Stimulated activated effector memory CD8-positive, alpha-beta T cell treated with anti-CD3 and anti-CD28 coated beads, Interleukin-12 subunit alpha, Interleukin-12 subunit beta, amount 100 ng/mL, for 72 hours (primary cell): Measurements from ENCODE around the gene PSAT1.

Experiments
- ATAC-seq: fragments of 150-1000 bp; cut with Tn5 transposase; 2 replicates; pipeline ENCODE4 v1.10.0; 2021
- DNase-seq, 2 donors: peaks; one replicate each; pipeline ENCODE4 v3.0.0; 2021 to 2022; ENCODE audit warnings: low spot score in 2 of 2
- H3K27ac Mint-ChIP-seq: one replicate; pipeline ENCODE4 v1.8.0; 2022; ENCODE audit warnings: mild to moderate bottlenecking, mixed read lengths
- H3K36me3 Mint-ChIP-seq: one replicate; pipeline ENCODE4 v1.8.0; 2022; ENCODE audit warnings: mild to moderate bottlenecking, mixed read lengths
- H3K4me1 Mint-ChIP-seq: one replicate; pipeline ENCODE4 v1.8.0; 2022; ENCODE audit warnings: mixed read lengths
- H3K4me3 Mint-ChIP-seq: one replicate; pipeline ENCODE4 v1.8.0; 2022; ENCODE audit warnings: mild to moderate bottlenecking, mixed read lengths
- H3K9me3 Mint-ChIP-seq: one replicate; pipeline ENCODE4 v1.8.0; 2022; ENCODE audit warnings: mixed read lengths

The PSAT1 gene

DNA sequence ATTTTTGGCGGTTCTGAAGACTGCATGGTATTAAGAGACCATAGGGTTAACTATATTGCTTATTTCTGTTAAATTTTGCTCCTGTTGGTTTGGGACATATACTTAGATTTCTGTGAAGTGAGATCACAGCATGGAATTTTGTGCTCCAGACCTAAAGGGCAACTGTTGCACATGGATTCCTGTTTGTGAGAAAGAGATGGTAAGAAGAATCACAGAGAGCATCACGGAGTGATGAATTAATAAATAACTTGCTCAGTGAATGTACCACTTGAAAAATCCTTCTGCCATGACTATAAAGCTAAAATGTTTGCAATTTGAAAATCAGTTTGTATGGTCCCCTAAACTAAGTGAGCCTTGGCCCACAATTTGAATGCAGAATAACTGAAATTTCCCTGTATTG is 4.5 kb downstream of the PSAT1 start:
- H3K36me3 Mint-ChIP-seq = peaks cover 94% of the 10 kb centered on the region

DNA sequence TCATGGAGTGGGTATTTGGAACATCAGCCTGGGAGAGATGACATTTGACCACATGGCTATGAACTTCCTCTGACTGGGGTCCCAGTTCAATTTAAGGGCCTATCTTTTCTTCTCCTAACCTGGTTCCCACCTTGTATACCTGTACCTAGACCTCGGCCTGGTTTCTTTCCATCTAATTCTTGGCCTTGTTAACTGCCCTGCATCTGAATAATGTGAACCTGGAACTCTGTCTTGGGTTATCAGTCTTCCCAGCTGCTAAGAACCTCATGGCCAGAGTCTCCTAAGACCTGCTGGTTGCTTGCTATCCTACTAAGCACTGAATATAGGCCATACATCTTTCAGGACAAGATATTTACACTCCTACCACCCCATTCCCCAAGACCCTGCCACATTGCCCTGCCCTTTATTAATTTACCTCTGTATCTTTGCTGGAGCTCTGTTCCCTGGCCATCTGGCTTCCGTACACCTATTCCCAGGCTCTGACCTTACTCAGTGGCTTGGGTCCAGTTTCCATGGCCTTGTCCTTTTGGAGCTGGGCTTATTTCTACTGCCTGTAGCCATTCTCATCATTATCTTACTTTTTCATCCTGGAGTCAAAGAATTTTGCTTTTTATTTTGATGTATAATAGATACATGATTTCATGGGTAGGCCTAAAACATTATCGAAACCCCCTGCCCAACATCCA is 6.6 kb downstream of the PSAT1 start:
- DNase-seq (no peak), ATAC-seq (no peak)
- Mint-ChIP-seq H3K4me3 (no peak overlapping the region), H3K36me3 (peaks cover 98% of the 10 kb centered on the region), H3K4me1 (peaks cover 5% of the 10 kb centered on the region), H3K9me3 (no peaks in the 10 kb centered on the region), H3K27ac (no peak overlapping the region)

More for the DNA sequence above, 4.5 kb downstream of the PSAT1 start:
- no peak for ATAC-seq
- Mint-ChIP-seq H3K4me1 (peaks cover 16% of the 10 kb centered on the region), H3K4me3 (no peak overlapping the region), H3K9me3 (no peaks in the 10 kb centered on the region), H3K27ac (no peak overlapping the region)
- DNase-seq = no peak

DNA sequence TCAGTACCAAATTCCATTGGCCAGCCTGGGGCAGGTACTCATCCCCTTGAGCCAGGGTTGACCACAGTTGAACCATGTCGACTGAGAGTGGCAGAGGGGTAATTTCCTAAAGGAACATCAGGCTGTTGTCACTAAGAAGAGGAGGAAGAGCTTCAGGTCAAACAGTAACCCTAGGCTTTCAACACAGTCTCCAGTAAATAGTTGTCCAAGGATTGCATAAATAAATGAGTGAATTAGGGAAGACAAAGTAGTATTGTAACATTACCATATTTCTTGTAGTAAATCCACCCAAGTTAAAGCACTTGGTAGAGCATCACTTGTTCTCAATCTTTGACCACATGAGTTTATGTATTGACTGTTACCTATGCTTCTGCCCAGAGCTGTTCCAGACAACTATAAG is 7.4 kb downstream of the PSAT1 start:
- ATAC-seq (no peak), DNase-seq (no peak)
- H3K27ac Mint-ChIP-seq = no peak overlapping the region
- H3K4me1 Mint-ChIP-seq = peaks cover 5% of the 10 kb centered on the region
- no peaks in the 10 kb centered on the region for H3K9me3 Mint-ChIP-seq
- H3K36me3 Mint-ChIP-seq = peaks cover 100% of the 10 kb centered on the region
- no peak overlapping the region for H3K4me3 Mint-ChIP-seq

DNA sequence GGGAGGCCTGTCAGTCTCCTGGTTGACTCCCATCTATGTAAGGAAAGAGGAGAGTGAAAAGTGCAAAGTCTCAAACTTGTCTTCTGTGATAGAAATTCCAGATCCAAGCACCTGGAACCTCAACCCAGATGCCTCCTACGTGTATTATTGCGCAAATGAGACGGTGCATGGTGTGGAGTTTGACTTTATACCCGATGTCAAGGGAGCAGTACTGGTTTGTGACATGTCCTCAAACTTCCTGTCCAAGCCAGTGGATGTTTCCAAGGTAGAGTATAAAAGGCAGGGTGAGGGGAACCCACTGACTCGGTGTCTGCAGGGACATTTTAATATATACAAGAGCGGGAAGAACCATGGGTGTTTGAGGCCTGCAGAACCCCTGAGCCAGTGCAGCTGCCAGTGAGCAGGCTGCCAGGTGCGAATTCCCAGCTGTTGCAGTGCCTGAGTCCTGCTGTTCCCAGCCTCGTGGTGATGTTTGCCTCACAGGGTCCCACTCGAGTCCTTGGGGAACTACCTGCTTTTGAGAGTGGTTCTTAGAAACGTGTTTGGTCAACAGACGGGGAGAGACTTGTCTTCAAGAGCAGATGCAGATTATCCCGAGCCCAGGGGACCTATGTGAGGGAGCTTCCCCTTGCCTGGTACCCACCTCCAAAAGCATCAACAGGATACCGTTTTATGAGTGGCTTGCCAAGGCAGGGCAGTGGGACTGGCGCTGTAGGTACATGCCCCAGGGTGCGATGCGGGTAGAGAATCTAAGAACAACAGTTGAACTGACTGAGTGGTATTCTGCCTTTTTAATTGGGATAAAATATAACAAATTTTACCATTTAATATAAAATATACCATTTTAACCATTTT is 9.5 kb downstream of the PSAT1 start:
- no peaks in the 10 kb centered on the region for H3K4me1 Mint-ChIP-seq
- H3K4me3 Mint-ChIP-seq = no peak overlapping the region
- ATAC-seq (no peak), DNase-seq (no peak)
- no peaks in the 10 kb centered on the region for H3K9me3 Mint-ChIP-seq
- peaks cover 100% of the 10 kb centered on the region for H3K36me3 Mint-ChIP-seq
- no peak overlapping the region for H3K27ac Mint-ChIP-seq

DNA sequence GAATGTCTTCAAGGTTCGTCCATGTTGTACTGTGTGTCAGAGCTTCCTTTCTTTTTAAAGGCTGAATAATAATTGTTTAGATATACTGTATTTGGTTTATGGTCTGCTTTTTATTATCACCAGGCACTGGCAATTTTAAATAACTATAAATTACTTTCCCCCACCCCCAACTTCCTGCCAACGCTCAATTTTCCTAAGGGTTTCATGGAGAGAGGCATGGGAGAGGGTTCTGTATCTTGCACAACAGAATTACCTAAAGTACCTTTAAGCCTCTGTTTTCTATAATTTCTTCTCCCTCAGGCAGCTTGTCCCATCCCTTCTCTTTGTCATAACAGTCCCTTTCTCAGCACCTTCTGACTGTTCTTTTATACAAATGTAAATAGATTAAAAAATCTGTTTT is 10.4 kb downstream of the PSAT1 start:
- Mint-ChIP-seq H3K4me1 (no peaks in the 10 kb centered on the region), H3K36me3 (peaks cover 100% of the 10 kb centered on the region), H3K27ac (no peak overlapping the region), H3K4me3 (no peak overlapping the region), H3K9me3 (no peaks in the 10 kb centered on the region)
- DNase-seq (no peak), ATAC-seq (no peak)

DNA sequence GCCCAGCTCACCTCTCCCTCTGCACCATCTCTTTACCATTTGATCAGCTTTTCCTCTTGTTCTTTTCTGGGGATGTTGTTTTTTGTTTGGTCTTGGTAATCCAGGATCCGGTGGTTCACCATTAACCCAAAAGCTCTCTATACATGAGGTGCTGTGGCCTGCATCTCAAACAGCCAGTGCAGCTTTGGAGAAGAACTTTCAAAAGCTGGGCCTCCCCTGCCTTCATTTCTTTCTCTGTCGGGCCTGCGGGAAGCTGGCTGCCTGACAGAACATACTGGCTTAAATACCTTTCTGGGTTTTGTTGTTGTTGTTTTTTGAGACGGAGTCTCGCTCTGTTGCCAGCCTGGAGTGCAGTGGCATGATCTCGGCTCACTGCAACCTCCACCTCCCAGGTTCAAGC is 12.1 kb downstream of the PSAT1 start:
- no peak for DNase-seq
- ATAC-seq = no peak
- peaks cover 99% of the 10 kb centered on the region for H3K36me3 Mint-ChIP-seq
- H3K27ac Mint-ChIP-seq = no peak overlapping the region
- no peaks in the 10 kb centered on the region for H3K9me3 Mint-ChIP-seq
- no peaks in the 10 kb centered on the region for H3K4me1 Mint-ChIP-seq
- no peak overlapping the region for H3K4me3 Mint-ChIP-seq

DNA sequence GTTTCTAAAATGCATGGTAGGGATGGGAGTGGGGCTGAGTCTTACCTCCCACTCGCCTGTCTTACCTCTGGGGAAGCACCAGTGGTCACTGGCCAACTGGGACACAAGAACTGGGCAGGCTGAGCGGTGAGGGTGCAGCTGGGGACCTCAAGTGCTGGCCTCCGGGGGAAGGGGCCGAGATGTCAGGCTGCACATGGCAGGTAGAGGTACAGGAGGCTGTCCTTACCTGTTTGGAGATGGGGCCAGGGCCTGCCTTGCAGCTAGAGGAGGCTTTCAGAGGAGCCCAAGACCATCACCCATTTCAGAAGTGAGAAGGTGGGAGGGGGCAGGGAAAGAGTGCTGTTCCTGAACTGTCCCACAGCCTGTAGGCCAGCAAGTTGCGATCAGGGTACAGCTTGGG is 14.2 kb downstream of the PSAT1 start:
- Mint-ChIP-seq H3K4me3 (no peak overlapping the region), H3K36me3 (peaks cover 84% of the 10 kb centered on the region)

DNA sequence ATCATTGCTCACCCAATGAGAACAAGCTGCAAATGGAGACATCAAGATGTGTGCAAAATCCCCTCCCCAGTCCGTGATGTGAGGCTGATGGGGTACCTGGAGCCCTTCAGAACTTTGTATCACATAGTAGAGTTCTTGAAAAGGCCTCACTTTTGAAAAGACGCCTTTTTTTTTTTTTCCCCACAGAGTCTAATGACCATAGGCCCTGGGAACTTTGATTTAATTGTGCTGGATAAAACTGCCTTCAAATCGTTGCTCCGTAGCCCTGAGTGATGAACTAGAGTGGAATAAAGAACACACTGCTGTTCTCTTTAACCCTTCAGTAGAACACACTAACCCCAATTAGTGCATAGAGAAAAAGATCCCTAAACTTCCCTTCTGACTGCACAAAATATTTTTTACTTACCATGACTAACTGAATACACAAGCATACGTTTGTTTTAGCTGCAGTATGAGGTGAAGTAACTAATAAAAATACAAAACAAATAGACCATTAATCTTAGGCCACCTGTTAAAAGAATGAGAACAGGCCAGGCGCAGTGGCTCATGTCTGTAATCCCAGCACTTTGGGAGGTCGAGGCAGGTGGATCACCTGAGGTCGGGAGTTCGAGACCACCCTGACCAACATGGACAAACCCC is 15.1 kb downstream of the PSAT1 start:
- ATAC-seq = no peak
- Mint-ChIP-seq H3K4me3 (no peak overlapping the region), H3K36me3 (peaks cover 84% of the 10 kb centered on the region)

More for the DNA sequence above, 14.2 kb downstream of the PSAT1 start:
- H3K9me3 Mint-ChIP-seq = no peaks in the 10 kb centered on the region
- peaks cover 6% of the 10 kb centered on the region for H3K4me1 Mint-ChIP-seq
- ATAC-seq (no peak), DNase-seq (no peak)
- no peak overlapping the region for H3K27ac Mint-ChIP-seq

DNA sequence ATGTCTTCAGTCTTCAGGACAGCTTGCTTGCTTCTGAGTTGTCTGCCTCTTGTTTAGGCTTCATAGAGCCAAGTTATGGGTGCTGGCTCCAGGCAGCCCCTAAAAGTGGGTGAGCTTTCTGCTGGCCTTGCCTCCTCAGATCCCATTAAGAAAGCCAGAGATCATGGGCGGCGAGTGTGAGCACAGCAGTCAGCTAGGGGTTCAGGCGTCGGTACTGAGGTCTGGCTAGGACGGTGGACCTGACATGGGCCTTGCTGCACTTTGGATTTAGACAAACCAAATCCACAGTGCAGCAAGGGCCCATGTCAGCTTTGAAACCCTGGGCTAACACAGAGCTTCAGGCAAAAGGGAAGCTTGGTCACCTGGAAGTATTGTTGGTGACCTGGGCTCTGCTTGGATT is 17.6 kb downstream of the PSAT1 start:
- no peak overlapping the region for H3K4me3 Mint-ChIP-seq
- peak overlapping the region; percentile 72 for H3K27ac Mint-ChIP-seq
- no peaks in the 10 kb centered on the region for H3K9me3 Mint-ChIP-seq
- DNase-seq (no peak), ATAC-seq (no peak)
- H3K36me3 Mint-ChIP-seq = peaks cover 84% of the 10 kb centered on the region
- peaks cover 6% of the 10 kb centered on the region for H3K4me1 Mint-ChIP-seq

More for the DNA sequence above, 15.1 kb downstream of the PSAT1 start:
- DNase-seq = no peak
- Mint-ChIP-seq H3K9me3 (no peaks in the 10 kb centered on the region), H3K4me1 (peaks cover 6% of the 10 kb centered on the region), H3K27ac (no peak overlapping the region)

DNA sequence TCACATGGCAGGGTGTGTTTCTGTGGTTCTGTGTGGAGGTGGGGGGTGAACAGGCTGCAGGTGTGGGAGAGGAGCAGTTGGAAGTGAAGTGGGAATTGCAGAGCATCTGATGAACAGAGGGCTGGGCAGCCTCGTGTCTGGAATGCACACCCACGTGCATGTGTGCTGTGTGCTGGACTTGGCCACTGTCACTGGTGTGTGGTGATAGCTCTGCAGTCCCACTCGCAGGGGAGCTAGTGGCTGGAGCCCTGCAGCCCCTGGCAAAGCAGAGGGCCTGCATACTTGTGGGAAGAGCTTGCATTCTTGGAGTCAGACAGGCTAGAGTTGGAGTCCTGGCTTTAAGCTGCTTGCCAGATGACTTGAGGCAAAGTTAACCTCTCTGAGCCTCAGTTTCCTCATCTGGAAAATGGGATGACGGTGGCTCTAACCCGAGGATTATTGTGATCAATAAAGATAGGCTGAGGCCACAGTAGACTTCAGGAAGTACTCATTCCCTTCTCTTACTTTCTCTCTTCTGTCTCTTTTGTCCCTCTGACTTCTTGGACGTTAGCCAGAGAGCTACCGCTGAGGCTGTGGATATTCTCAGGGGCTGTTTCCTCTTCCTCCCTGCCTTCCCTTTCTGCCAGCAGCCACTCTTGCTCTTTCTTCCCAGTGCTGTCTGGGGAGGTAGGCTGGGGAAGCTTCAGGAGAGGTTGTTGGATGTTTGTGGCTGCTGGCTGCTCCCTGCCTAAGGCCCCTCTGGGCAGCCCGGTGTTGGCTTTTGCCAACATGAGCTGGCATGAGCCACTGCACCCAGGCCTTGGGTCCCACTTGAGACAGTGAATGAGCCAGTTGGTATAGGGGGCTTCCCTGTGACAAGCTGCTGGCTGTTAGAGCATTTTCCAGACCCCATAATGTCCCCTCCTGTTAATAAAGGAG is 18.3 kb downstream of the PSAT1 start:
- Mint-ChIP-seq H3K4me3 (no peak overlapping the region), H3K9me3 (peaks cover 5% of the 10 kb centered on the region), H3K36me3 (peaks cover 84% of the 10 kb centered on the region), H3K4me1 (peaks cover 6% of the 10 kb centered on the region), H3K27ac (peak overlapping the region; percentile 72)
- no peak for ATAC-seq
- no peak for DNase-seq

DNA sequence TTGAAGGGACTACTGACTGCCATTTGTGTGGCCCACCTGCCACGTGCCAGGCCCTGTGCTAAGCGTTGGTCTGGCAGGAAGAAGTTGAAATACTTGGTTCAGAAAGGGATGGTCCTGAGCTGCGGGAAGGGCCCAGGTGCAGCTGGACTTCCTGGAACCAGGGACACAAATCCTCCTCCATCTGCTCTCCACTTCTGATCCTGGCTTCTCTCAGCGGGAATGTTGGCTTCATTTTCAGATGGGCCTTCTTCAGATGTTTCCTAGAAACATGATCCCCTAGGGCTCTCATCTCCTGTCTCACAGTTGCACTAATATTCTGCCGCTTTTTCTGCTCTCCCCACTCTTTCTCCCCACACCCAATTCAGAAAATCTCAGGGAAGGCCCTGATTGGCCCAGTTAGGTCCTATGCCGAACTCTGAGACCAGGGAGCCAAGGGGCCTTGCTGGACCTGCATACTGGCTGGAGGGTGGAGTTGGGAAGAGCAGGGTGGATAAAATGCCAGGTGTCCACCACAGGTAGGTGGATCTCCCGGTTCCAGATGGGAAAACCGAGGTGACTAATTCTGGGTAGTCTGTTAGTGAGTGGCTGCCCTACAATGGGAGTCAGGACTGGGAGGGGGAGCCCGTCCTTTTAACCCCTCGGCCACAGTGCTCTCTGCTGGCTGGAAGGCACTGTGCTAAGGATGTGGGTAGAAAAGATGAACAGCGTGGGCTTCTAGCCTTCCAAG is 19.4 kb downstream of the PSAT1 start:
- no peak for ATAC-seq
- Mint-ChIP-seq H3K4me3 (no peak overlapping the region), H3K4me1 (peaks cover 6% of the 10 kb centered on the region), H3K27ac (no peak overlapping the region), H3K36me3 (peaks cover 83% of the 10 kb centered on the region), H3K9me3 (peaks cover 5% of the 10 kb centered on the region)
- no peak for DNase-seq

DNA sequence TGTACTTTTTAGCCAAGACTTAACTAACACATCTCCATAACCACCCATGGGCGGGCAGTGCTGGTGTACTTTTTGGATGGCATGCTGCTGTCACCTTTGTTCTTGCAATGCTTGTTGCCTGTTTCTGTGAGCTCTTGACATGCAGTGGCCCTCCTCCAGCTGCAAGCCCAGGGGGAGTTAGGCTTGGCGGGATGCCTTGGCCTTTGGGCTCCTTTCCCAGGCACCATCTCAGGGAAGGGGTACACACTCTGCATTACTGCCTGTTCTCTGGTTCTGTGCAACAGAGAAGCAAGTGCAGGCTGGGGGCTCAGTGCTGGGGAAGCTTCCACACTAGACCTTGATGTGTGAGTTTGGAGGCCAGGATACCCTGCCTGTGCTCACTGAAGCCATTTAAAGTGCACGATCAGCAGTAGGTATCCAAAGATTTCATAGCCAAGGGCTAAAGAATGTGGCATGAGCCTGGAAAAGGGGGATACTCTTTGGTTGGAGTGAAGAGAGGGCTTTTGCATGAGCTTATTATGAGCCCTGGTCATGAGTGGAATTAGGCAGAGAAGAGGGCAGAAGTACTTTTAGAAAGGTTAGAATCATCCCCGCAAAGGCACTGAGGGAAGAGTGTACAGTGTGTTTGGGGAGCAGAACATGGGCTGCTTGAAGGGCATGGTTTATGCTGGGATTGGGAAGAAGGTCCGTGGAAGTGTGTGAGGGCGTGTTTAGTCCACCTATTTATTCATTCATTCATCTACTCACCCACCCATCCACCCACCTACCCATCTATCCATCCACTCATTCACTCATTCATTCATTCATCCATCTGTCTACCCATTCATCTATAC is 22.5 kb downstream of the PSAT1 start:
- DNase-seq = no peak
- no peak for ATAC-seq

DNA sequence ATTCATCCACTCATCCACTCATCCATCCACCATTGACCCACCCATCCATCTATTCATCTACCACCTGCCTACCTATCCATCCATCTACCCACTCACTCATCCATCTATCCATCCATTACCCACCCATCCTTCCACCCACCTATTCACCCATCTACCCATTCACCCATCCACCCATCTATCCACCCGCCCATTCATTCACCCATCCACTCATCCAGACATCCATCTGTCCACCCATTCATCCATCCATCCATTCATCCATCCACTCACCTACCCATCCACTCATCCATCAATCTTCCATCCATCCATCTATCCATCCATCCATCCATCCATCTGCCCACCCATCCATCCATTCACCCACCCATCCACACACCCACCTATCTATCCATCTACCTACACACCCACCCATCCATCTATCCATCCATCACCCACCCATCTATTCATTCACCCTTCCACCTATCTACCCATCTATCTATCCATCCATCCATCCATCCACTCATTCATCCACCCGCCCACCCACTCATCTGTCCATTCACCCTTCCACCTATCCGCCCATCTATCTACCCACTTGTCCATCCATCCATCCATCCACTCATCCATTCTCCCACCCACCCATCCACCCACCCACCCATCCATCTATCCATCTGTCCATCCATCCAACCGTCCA is 23.2 kb downstream of the PSAT1 start:
- ATAC-seq (no peak), DNase-seq (no peak)
- H3K27ac Mint-ChIP-seq = no peak overlapping the region
- H3K4me1 Mint-ChIP-seq = no peaks in the 10 kb centered on the region
- no peak overlapping the region for H3K4me3 Mint-ChIP-seq
- peaks cover 5% of the 10 kb centered on the region for H3K9me3 Mint-ChIP-seq
- H3K36me3 Mint-ChIP-seq = peaks cover 71% of the 10 kb centered on the region

More for the DNA sequence above, 22.5 kb downstream of the PSAT1 start:
- H3K4me3 Mint-ChIP-seq = no peak overlapping the region
- peaks cover 6% of the 10 kb centered on the region for H3K4me1 Mint-ChIP-seq
- H3K9me3 Mint-ChIP-seq = peaks cover 5% of the 10 kb centered on the region
- peaks cover 64% of the 10 kb centered on the region for H3K36me3 Mint-ChIP-seq
- no peak overlapping the region for H3K27ac Mint-ChIP-seq
